MV-4-11 (cell line): ENCODE results near the gene ERAS.
"Not testable (repeated sequence)": the region's sequence is repeated elsewhere in the genome, so short reads cannot be mapped to it uniquely, and the experiment has no call there.

Source experiments
- DNase-seq: peaks from one replicate; lab custom pipeline; 2025; lab: John Stamatoyannopoulos, UW

ERAS gene

GRCh38 chrX:48794911-48795515, 31.3 kb upstream of the ERAS start:
- DNase-seq, result no peak

GRCh38 chrX:48798318-48798717, 28.0 kb upstream of the ERAS start:
- DNase-seq, result no peak

- DNase-seq, result no peak
These were observed 25.6 kb upstream of the ERAS start for GRCh38 chrX:48800574-48801279.

GRCh38 chrX:48801280-48802088, 24.8 kb upstream of the ERAS start, which contains the start of gene HDAC6:
Gene HDAC6, plus strand, starts transcription at chrX:48802067. Its CDS starts 626 bp downstream, at chrX:48802693.
- peak; percentile 97 for DNase-seq

- DNase-seq, result peak; percentile 69
These were observed 24.0 kb upstream of the ERAS start for GRCh38 chrX:48802089-48802904.

GRCh38 chrX:48802905-48803200, 23.5 kb upstream of the ERAS start:
- no peak for DNase-seq

- no peak for DNase-seq
These were observed 20.2 kb upstream of the ERAS start for GRCh38 chrX:48806081-48806480.

GRCh38 chrX:48813644-48814043, 12.7 kb upstream of the ERAS start:
- DNase-seq, result peak; percentile 33

GRCh38 chrX:48814722-48815121, 11.6 kb upstream of the ERAS start:
- DNase-seq, result no peak

GRCh38 chrX:48815266-48815665, 11.0 kb upstream of the ERAS start:
- DNase-seq, result no peak

- no peak for DNase-seq
These were observed 10.1 kb upstream of the ERAS start for GRCh38 chrX:48816014-48816810.

- DNase-seq, result no peak
These were observed 8.2 kb upstream of the ERAS start for GRCh38 chrX:48818098-48818497.

GRCh38 chrX:48818866-48819265, 7.4 kb upstream of the ERAS start:
- DNase-seq, result no peak

- DNase-seq, result not testable (repeated sequence)
These were observed 6.9 kb upstream of the ERAS start for GRCh38 chrX:48819394-48819793.

GRCh38 chrX:48823053-48823452, 3.3 kb upstream of the ERAS start:
- no peak for DNase-seq

- no peak for DNase-seq
These were observed 2.2 kb upstream of the ERAS start for GRCh38 chrX:48824066-48824465.

- no peak for DNase-seq
These were observed 752 bp downstream of the ERAS start for GRCh38 chrX:48826876-48827653.

GRCh38 chrX:48827654-48827968, 1.3 kb downstream of the ERAS start:
- DNase-seq, result no peak

- DNase-seq, result no peak
These were observed 2.9 kb downstream of the ERAS start for GRCh38 chrX:48829016-48829735.
